H9 (cell line): ENCODE data around the gene ACMSD. TPM values are rescaled to one million over a fixed set of nuclear protein-coding genes. Genes with fewer than 3 reads are reported as not detected.
A peak's percentile ranks its signal among the peaks of the same experiment; 100 is the strongest.

Experiments
- DNase-seq: peaks from one replicate; pipeline ENCODE4 v3.0.0-alpha.2; 2017
- H2AFZ ChIP-seq: one replicate; pipeline ENCODE4 v1.6.1; 2013; ENCODE audit warnings: mild to moderate bottlenecking, low read length, control low read depth, moderate library complexity
- H2AK5ac ChIP-seq: 2 replicates; pipeline ENCODE4 v1.6.1; 2013; ENCODE audit warnings: low read length, control low read depth, mixed read lengths; ENCODE audit not compliant: insufficient read length
- H2BK120ac ChIP-seq: one replicate; pipeline ENCODE4 v1.6.1; 2013; ENCODE audit warnings: low read depth, mild to moderate bottlenecking, low read length, control low read depth, inconsistent platforms; ENCODE audit not compliant: poor library complexity, severe bottlenecking
- H2BK12ac ChIP-seq: 2 replicates; pipeline ENCODE4 v1.6.1; 2013; ENCODE audit warnings: low read length, control low read depth, mixed read lengths, low read depth; ENCODE audit not compliant: insufficient read length
- H2BK15ac ChIP-seq: 2 replicates; pipeline ENCODE4 v1.6.1; 2013; ENCODE audit warnings: low read depth, low read length, control low read depth
- H2BK20ac ChIP-seq: one replicate; pipeline ENCODE4 v1.6.1; 2013; ENCODE audit warnings: low read depth, mild to moderate bottlenecking, low read length, control low read depth, inconsistent platforms; ENCODE audit not compliant: poor library complexity, severe bottlenecking
- H2BK5ac ChIP-seq: 2 replicates; pipeline ENCODE4 v1.6.1; 2013; ENCODE audit warnings: low read length, control low read depth, mixed read lengths; ENCODE audit not compliant: insufficient read length
- H3K14ac ChIP-seq: 2 replicates; pipeline ENCODE4 v1.6.1; 2013; ENCODE audit warnings: low read length, control low read depth; ENCODE audit not compliant: insufficient read depth
- H3K18ac ChIP-seq: 2 replicates; pipeline ENCODE4 v1.6.1; 2013; ENCODE audit warnings: low read depth, mild to moderate bottlenecking, mixed read lengths, low read length, control low read depth; ENCODE audit not compliant: insufficient read length
- H3K23ac ChIP-seq: 2 replicates; pipeline ENCODE4 v1.6.1; 2013; ENCODE audit warnings: low read length, control low read depth, mixed read lengths, low read depth; ENCODE audit not compliant: insufficient read length
- H3K23me2 ChIP-seq: 2 replicates; pipeline ENCODE4 v1.6.1; 2013; ENCODE audit warnings: low read depth, mild to moderate bottlenecking, mixed read lengths, low read length, control low read depth; ENCODE audit not compliant: insufficient read length, poor library complexity, severe bottlenecking
- H3K27ac ChIP-seq: 2 replicates; pipeline ENCODE4 v1.5.1; 2013; ENCODE audit warnings: low read length, control low read depth, mixed read lengths, low read depth; ENCODE audit not compliant: insufficient read length
- H3K27me3 ChIP-seq: 2 replicates; pipeline ENCODE4 v1.6.1; 2013; ENCODE audit warnings: low read length, control low read depth, inconsistent platforms; ENCODE audit not compliant: insufficient read depth
- H3K4ac ChIP-seq: 2 replicates; pipeline ENCODE4 v1.6.1; 2013; ENCODE audit warnings: low read depth, mild to moderate bottlenecking, control low read depth, inconsistent platforms, low read length, moderate library complexity
- H3K4me1 ChIP-seq: 2 replicates; pipeline ENCODE4 v1.6.1; 2013; ENCODE audit warnings: low read length, control low read depth, inconsistent platforms; ENCODE audit not compliant: insufficient read depth
- H3K4me2 ChIP-seq: 2 replicates; pipeline ENCODE4 v1.6.1; 2013; ENCODE audit warnings: low read length, control low read depth, mixed read lengths; ENCODE audit not compliant: insufficient read length, insufficient read depth
- H3K56ac ChIP-seq: 2 replicates; pipeline ENCODE4 v1.6.1; 2013; ENCODE audit warnings: low read depth, mild to moderate bottlenecking, mixed read lengths, low read length, control low read depth; ENCODE audit not compliant: insufficient read length
- H3K79me1 ChIP-seq: 2 replicates; pipeline ENCODE4 v1.6.1; 2013; ENCODE audit warnings: low read depth, mild to moderate bottlenecking, moderate library complexity, low read length, control low read depth, inconsistent platforms; ENCODE audit not compliant: insufficient read depth, poor library complexity, severe bottlenecking
- H3K79me2 ChIP-seq: 2 replicates; pipeline ENCODE4 v1.6.1; 2013; ENCODE audit warnings: low read length, control low read depth, inconsistent platforms; ENCODE audit not compliant: insufficient read depth
- H3K9ac ChIP-seq: 2 replicates; pipeline ENCODE4 v1.6.1; 2013; ENCODE audit warnings: low read length, control low read depth, mixed read lengths; ENCODE audit not compliant: insufficient read length; ENCODE audit errors: extremely low read depth
- H3K9me3 ChIP-seq: one replicate; pipeline ENCODE4 v1.6.1; 2013; ENCODE audit warnings: low read depth, low read length, inconsistent platforms; ENCODE audit not compliant: control insufficient read depth
- H3T11ph ChIP-seq: one replicate; pipeline ENCODE4 v1.6.1; 2013; ENCODE audit warnings: mild to moderate bottlenecking, low read length, control low read depth, inconsistent platforms
- H4K20me1 ChIP-seq: one replicate; pipeline ENCODE4 v1.6.1; 2013; ENCODE audit not compliant: control insufficient read depth, insufficient read length, insufficient read depth
- H4K5ac ChIP-seq: 2 replicates; pipeline ENCODE4 v1.6.1; 2013; ENCODE audit warnings: low read depth, mild to moderate bottlenecking, mixed read lengths, low read length, control low read depth; ENCODE audit not compliant: insufficient read length
- H4K8ac ChIP-seq: replicated peaks from 2 replicates; pipeline ENCODE4 v1.6.1; 2013; ENCODE audit warnings: low read length, control low read depth, mixed read lengths, low read depth; ENCODE audit not compliant: insufficient read length
- H4K91ac ChIP-seq: 2 replicates; pipeline ENCODE4 v1.6.1; 2013; ENCODE audit warnings: low read depth, mild to moderate bottlenecking, moderate library complexity, mixed read lengths, low read length, control low read depth; ENCODE audit not compliant: insufficient read length
- H3K27ac Mint-ChIP-seq, 3 experiments: 2 replicates in 2 of 3; 3 replicates in 1 of 3; pipeline ENCODE4 v1.8.0; 2020 to 2021; ENCODE audit warnings: mixed read lengths in 3 of 3, mild to moderate bottlenecking in 1 of 3, moderate library complexity in 1 of 3
- H3K27me3 Mint-ChIP-seq: 2 replicates; pipeline ENCODE4 v1.8.0; 2021; ENCODE audit warnings: low read depth, mild to moderate bottlenecking, moderate library complexity, mixed read lengths
- H3K36me3 Mint-ChIP-seq, 3 experiments: 2 replicates in 2 of 3; 3 replicates in 1 of 3; pipeline ENCODE4 v1.8.0; 2020 to 2021; ENCODE audit warnings: low read depth in 3 of 3, mixed read lengths in 3 of 3; ENCODE audit not compliant: insufficient read depth in 1 of 3
- H3K4me1 Mint-ChIP-seq, 2 experiments: 2 replicates each; pipeline ENCODE4 v1.8.0; 2020; ENCODE audit warnings: mixed read lengths in 2 of 2
- H3K4me3 Mint-ChIP-seq, 2 experiments: 2 replicates in 1 of 2; 3 replicates in 1 of 2; pipeline ENCODE4 v1.8.0; 2020 to 2021; ENCODE audit warnings: mild to moderate bottlenecking in 2 of 2, mixed read lengths in 2 of 2, moderate library complexity in 1 of 2
- H3K9me3 Mint-ChIP-seq, 2 experiments: 2 replicates in 1 of 2; 3 replicates in 1 of 2; pipeline ENCODE4 v1.8.0; 2020; ENCODE audit warnings: mild to moderate bottlenecking in 2 of 2, mixed read lengths in 2 of 2, moderate library complexity in 1 of 2
- CTCF ChIP-seq: fragments of 200-600 bp; sonication (generic); conservative IDR thresholded peaks from 3 replicates; pipeline ENCODE4 v1.8.0; 2021; ENCODE audit warnings: antibody characterized with exemption, mild to moderate bottlenecking
- WGBS: extraction: QIAGEN DNeasy Blood & Tissue Kit; methylation state at CpG from one replicate; pipeline ENCODE4 v1.1.7; 2013; ENCODE audit warnings: missing lambda C conversion rate, low lambda C conversion rate, mixed read lengths; ENCODE audit not compliant: insufficient read length; ENCODE audit errors: extremely low coverage; 5-methylcytosine and 5-hydroxymethylcytosine counted together
- total RNA-seq: library from RNA; stranded (reverse); gene quantifications from 2 replicates; pipeline ENCODE4 v1.2.1, GENCODE V29; 2021

The ACMSD gene
- total RNA-seq, 1 experiment from 2014 or later = not detected

- H2BK15ac ChIP-seq = no peak overlapping the region
- H3K18ac ChIP-seq = no peak overlapping the region
- no peak overlapping the region for H3K9ac ChIP-seq
- H4K20me1 ChIP-seq = no peaks in the 10 kb centered on the region
- no peaks in the 10 kb centered on the region for H3K79me2 ChIP-seq
- H3K27ac ChIP-seq = no peak overlapping the region
- no peaks in the 10 kb centered on the region for H3K4me1 ChIP-seq
- H3T11ph ChIP-seq = no peak overlapping the region
- H3K4me1 Mint-ChIP-seq = no peaks in the 10 kb centered on the region
- H4K5ac ChIP-seq = no peak overlapping the region
- H3K36me3 Mint-ChIP-seq = peaks cover 0 to 1% (median 0%) of the 10 kb centered on the region in 3 experiments; a peak in 1 of 7 replicates
- H3K27ac Mint-ChIP-seq = peak overlapping the region in 1 of 3 experiments; percentile 72; a peak in 1 of 7 replicates
- H3K27me3 Mint-ChIP-seq = no peaks in the 10 kb centered on the region; the same call in 1 of the 2 replicates
- H3K56ac ChIP-seq = no peak overlapping the region
- no peaks in the 10 kb centered on the region; a peak in 1 of 5 replicates for H3K9me3 Mint-ChIP-seq
- H2AK5ac ChIP-seq = no peak overlapping the region
- no peak overlapping the region for H3K4me3 Mint-ChIP-seq
- TF ChIP-seq CTCF = no peak
- no peak overlapping the region for H3K14ac ChIP-seq
- no peak overlapping the region for H2BK12ac ChIP-seq
- H3K23me2 ChIP-seq = no peaks in the 10 kb centered on the region
- no peaks in the 10 kb centered on the region for H3K27me3 ChIP-seq
- H2BK120ac ChIP-seq = no peak overlapping the region
- no peaks in the 10 kb centered on the region for H3K79me1 ChIP-seq
- H2BK5ac ChIP-seq = no peak overlapping the region
- no CpG with 5 or more reads among the region's 4 CpGs for WGBS
- H4K8ac ChIP-seq = no peak overlapping the region
- H4K91ac ChIP-seq = no peak overlapping the region
- no peak for DNase-seq
- no peak overlapping the region for H3K23ac ChIP-seq
- no peak overlapping the region for H3K4ac ChIP-seq
- no peaks in the 10 kb centered on the region for H3K9me3 ChIP-seq
- no peak overlapping the region for H2BK20ac ChIP-seq
- H3K4me2 ChIP-seq = no peak overlapping the region
- no peak overlapping the region for H2AFZ ChIP-seq
Measured at GRCh38 chr2:134795765-134796164, 42.7 kb upstream of the ACMSD start.
